Neuronal stem cell (in vitro differentiated cells): ENCODE data around the gene SAMD3.
"Not testable (repeated sequence)": the region's sequence is repeated elsewhere in the genome, so short reads cannot be mapped to it uniquely, and the experiment has no call there.

ENCODE experiments used
- DNase-seq: peaks from one replicate; pipeline ENCODE4 v3.0.0-alpha.2; 2013; ENCODE audit warnings: low spot score
- H2AFZ ChIP-seq: one replicate; pipeline ENCODE4 v1.6.1; 2013; ENCODE audit warnings: mild to moderate bottlenecking, low read length, inconsistent platforms
- H2AK5ac ChIP-seq: 2 replicates; pipeline ENCODE4 v1.6.1; 2013; ENCODE audit warnings: low read depth, mild to moderate bottlenecking, inconsistent platforms, low read length, moderate library complexity, mixed read lengths
- H2BK120ac ChIP-seq: 2 replicates; pipeline ENCODE4 v1.6.1; 2013; ENCODE audit warnings: low read depth, mild to moderate bottlenecking, inconsistent platforms, low read length, moderate library complexity, mixed read lengths
- H2BK12ac ChIP-seq: one replicate; pipeline ENCODE4 v1.6.1; 2013; ENCODE audit warnings: low read length, inconsistent platforms
- H2BK15ac ChIP-seq: 2 replicates; pipeline ENCODE4 v1.6.1; 2013; ENCODE audit warnings: mild to moderate bottlenecking, low read length, inconsistent platforms, mixed read lengths
- H2BK5ac ChIP-seq: one replicate; pipeline ENCODE4 v1.6.1; 2013; ENCODE audit warnings: inconsistent platforms, mild to moderate bottlenecking, low read length, moderate library complexity
- H3K14ac ChIP-seq: one replicate; pipeline ENCODE4 v1.6.1; 2013; ENCODE audit warnings: low read length, inconsistent platforms
- H3K18ac ChIP-seq: 2 replicates; pipeline ENCODE4 v1.6.1; 2013; ENCODE audit warnings: low read length, inconsistent platforms
- H3K23ac ChIP-seq: 2 replicates; pipeline ENCODE4 v1.6.1; 2013; ENCODE audit warnings: low read depth, mild to moderate bottlenecking, mixed read lengths, low read length, inconsistent platforms; ENCODE audit not compliant: poor library complexity
- H3K27ac ChIP-seq: replicated peaks from 3 replicates; pipeline ENCODE4 v1.5.1; 2013; ENCODE audit warnings: low read length, inconsistent platforms
- H3K27me3 ChIP-seq, 3 experiments: 2 replicates each; pipeline ENCODE4 v1.6.1; 2013; ENCODE audit warnings: low read length in 3 of 3, mild to moderate bottlenecking in 2 of 3, inconsistent platforms in 1 of 3, low read depth in 1 of 3, mixed read lengths in 1 of 3, moderate library complexity in 1 of 3; ENCODE audit not compliant: control insufficient read depth in 3 of 3, insufficient read depth in 3 of 3
- H3K36me3 ChIP-seq, 2 donors: replicated peaks in 1 of 2; 2 replicates each; pipeline ENCODE4 v1.6.1; 2013; ENCODE audit warnings: low read length in 2 of 2; ENCODE audit not compliant: control insufficient read depth in 2 of 2, insufficient read depth in 2 of 2
- H3K4ac ChIP-seq: 2 replicates; pipeline ENCODE4 v1.6.1; 2013; ENCODE audit warnings: inconsistent platforms, mild to moderate bottlenecking, low read length, moderate library complexity
- H3K4me1 ChIP-seq, 2 donors: 1 replicate in 1 of 2; 2 replicates in 1 of 2; pipeline ENCODE4 v1.6.1; 2013; ENCODE audit warnings: low read length in 2 of 2, low read depth in 1 of 2; ENCODE audit not compliant: control insufficient read depth in 2 of 2, insufficient read depth in 1 of 2
- H3K4me2 ChIP-seq: one replicate; pipeline ENCODE4 v1.6.1; 2013; ENCODE audit warnings: mild to moderate bottlenecking, low read length, inconsistent platforms; ENCODE audit not compliant: insufficient read depth, poor library complexity, severe bottlenecking
- H3K4me3 ChIP-seq, 2 donors: 2 replicates each; pipeline ENCODE4 v1.5.1; 2013; ENCODE audit warnings: low read length in 2 of 2, mild to moderate bottlenecking in 2 of 2, inconsistent platforms in 1 of 2, moderate library complexity in 1 of 2
- H3K79me1 ChIP-seq: one replicate; pipeline ENCODE4 v1.6.1; 2013; ENCODE audit warnings: low read depth, mild to moderate bottlenecking, inconsistent platforms, low read length, moderate library complexity
- H3K9ac ChIP-seq: one replicate; pipeline ENCODE4 v1.6.1; 2013; ENCODE audit warnings: mild to moderate bottlenecking, low read depth, low read length, inconsistent platforms; ENCODE audit not compliant: poor library complexity
- H3K9me3 ChIP-seq, 2 donors: replicated peaks in 1 of 2; 2 replicates each; pipeline versions ENCODE3 to v1.6.1; 2013; ENCODE audit warnings: low read length in 2 of 2, mild to moderate bottlenecking in 2 of 2, inconsistent platforms in 1 of 2, low read depth in 1 of 2, mixed read lengths in 1 of 2, moderate library complexity in 1 of 2; ENCODE audit not compliant: control insufficient read depth in 2 of 2, insufficient read depth in 1 of 2
- H4K8ac ChIP-seq: one replicate; pipeline ENCODE4 v1.6.1; 2013; ENCODE audit warnings: low read depth, mild to moderate bottlenecking, inconsistent platforms, low read length, moderate library complexity
- H4K91ac ChIP-seq: one replicate; pipeline ENCODE4 v1.6.1; 2013; ENCODE audit warnings: low read length, low read depth, mild to moderate bottlenecking, inconsistent platforms; ENCODE audit not compliant: poor library complexity
- WGBS, 2 donors: extraction: QIAGEN DNeasy Blood & Tissue Kit; methylation state at CpG; one replicate each; pipeline ENCODE4 v1.1.7; 2013; ENCODE audit warnings: missing lambda C conversion rate in 2 of 2, mixed read lengths in 1 of 2; ENCODE audit not compliant: insufficient read length in 2 of 2, insufficient replicate concordance in 1 of 2; ENCODE audit errors: extremely low coverage in 2 of 2; 5-methylcytosine and 5-hydroxymethylcytosine counted together

SAMD3 gene

GRCh38 chr6:130200020-130200419, 22.7 kb downstream of the SAMD3 start:
- H3K4me3 ChIP-seq, result no peak overlapping the region
- no CpG with 5 or more reads among the region's 7 CpGs for WGBS, 2 donors
- no peak overlapping the region for H4K8ac ChIP-seq
- H3K4me1 ChIP-seq, result no peaks in the 10 kb centered on the region
- H3K14ac ChIP-seq, result no peak overlapping the region
- H2BK15ac ChIP-seq, result no peak overlapping the region
- H2AFZ ChIP-seq, result no peak overlapping the region
- H3K4ac ChIP-seq, result no peak overlapping the region
- no peak overlapping the region for H2AK5ac ChIP-seq
- H2BK12ac ChIP-seq, result no peak overlapping the region
- H3K9ac ChIP-seq, result no peak overlapping the region
- no peak for DNase-seq
- H3K27me3 ChIP-seq, result no peaks in the 10 kb centered on the region
- no peak overlapping the region for H3K27ac ChIP-seq
- no peaks in the 10 kb centered on the region for H3K9me3 ChIP-seq
- no peak overlapping the region for H2BK120ac ChIP-seq
- H2BK5ac ChIP-seq, result no peak overlapping the region
- H3K36me3 ChIP-seq, result no peaks in the 10 kb centered on the region
- no peak overlapping the region for H3K4me2 ChIP-seq
- no peak overlapping the region for H3K23ac ChIP-seq
- H3K18ac ChIP-seq, result no peak overlapping the region
- H4K91ac ChIP-seq, result no peak overlapping the region
- H3K79me1 ChIP-seq, result no peaks in the 10 kb centered on the region

- Histone ChIP-seq H3K4me2 (no peak overlapping the region), H2BK12ac (no peak overlapping the region), H3K18ac (no peak overlapping the region), H2BK5ac (no peak overlapping the region), H2AK5ac (no peak overlapping the region), H3K27ac (no peak overlapping the region), H4K91ac (no peak overlapping the region), H4K8ac (no peak overlapping the region), H2BK15ac (no peak overlapping the region), H2BK120ac (no peak overlapping the region), H3K9me3 (no peaks in the 10 kb centered on the region), H3K27me3 (no peaks in the 10 kb centered on the region), H3K79me1 (no peaks in the 10 kb centered on the region), H3K14ac (no peak overlapping the region), H3K23ac (no peak overlapping the region), H3K4me1 (no peaks in the 10 kb centered on the region), H3K36me3 (no peaks in the 10 kb centered on the region), H3K4me3 (no peak overlapping the region), H3K9ac (no peak overlapping the region), H3K4ac (no peak overlapping the region), H2AFZ (no peak overlapping the region)
- no peak for DNase-seq
- WGBS, 2 donors, result no CpG with 5 or more reads among the region's 2 CpGs
These were observed 24.2 kb downstream of the SAMD3 start for GRCh38 chr6:130198483-130199035.

- not testable (repeated sequence) for H2AK5ac ChIP-seq, H2AFZ ChIP-seq, H3K4me3 ChIP-seq, H3K4me1 ChIP-seq, H2BK12ac ChIP-seq, H2BK15ac ChIP-seq, H3K4ac ChIP-seq, H3K18ac ChIP-seq, H3K36me3 ChIP-seq, H3K14ac ChIP-seq, H3K27ac ChIP-seq, H2BK120ac ChIP-seq, H4K8ac ChIP-seq, H3K9me3 ChIP-seq, H4K91ac ChIP-seq, H3K9ac ChIP-seq, DNase-seq, H2BK5ac ChIP-seq, H3K79me1 ChIP-seq, H3K4me2 ChIP-seq, H3K27me3 ChIP-seq, H3K23ac ChIP-seq
- no CpG with 5 or more reads among the region's 9 CpGs for WGBS, 2 donors
These were observed 24.8 kb downstream of the SAMD3 start for GRCh38 chr6:130197816-130198482.

- H3K36me3 ChIP-seq, H2BK12ac ChIP-seq, H4K8ac ChIP-seq, H3K4me3 ChIP-seq, H2AFZ ChIP-seq, H3K14ac ChIP-seq, H3K27me3 ChIP-seq, H3K4ac ChIP-seq, H2AK5ac ChIP-seq, H2BK5ac ChIP-seq, DNase-seq, H3K4me2 ChIP-seq, H3K27ac ChIP-seq, H4K91ac ChIP-seq, H3K23ac ChIP-seq, H3K4me1 ChIP-seq, H2BK15ac ChIP-seq, H3K18ac ChIP-seq, H3K9me3 ChIP-seq, H2BK120ac ChIP-seq, H3K9ac ChIP-seq, H3K79me1 ChIP-seq: not testable (repeated sequence)
- WGBS, 2 donors, result no CpG with 5 or more reads among the region's 4 CpGs
These were observed 28.3 kb downstream of the SAMD3 start for GRCh38 chr6:130194434-130194833.
